K562 (cell line): ENCODE measurements around the gene C17orf78. TPM values are rescaled to one million over a fixed set of nuclear protein-coding genes. Genes with fewer than 3 reads are reported as not detected.

Experiments
- ATF1 ChIP-seq, 2 experiments: fragments of 450-650 bp in 1 of 2; IDR thresholded peaks; 2 replicates each; pipeline ENCODE4 v1.6.1; 2016; ENCODE audit warnings: missing compliant biosample characterization in 1 of 2, missing genetic modification characterization in 1 of 2
- BRF2 ChIP-seq: IDR thresholded peaks from 3 replicates; pipeline ENCODE4 v1.6.1; 2011; ENCODE audit warnings: borderline replicate concordance, mild to moderate bottlenecking; ENCODE audit not compliant: insufficient read length, insufficient read depth
- CBX2 ChIP-seq: fragments of 200-600 bp; sonication (generic); IDR thresholded peaks from one replicate; pipeline ENCODE4 v1.6.1; 2012; ENCODE audit warnings: mild to moderate bottlenecking, low read length, inconsistent platforms; ENCODE audit not compliant: insufficient read depth, poor library complexity, severe bottlenecking
- CREB1 ChIP-seq, 2 experiments: sonication (generic) in 1 of 2; formaldehyde crosslinking in 1 of 2; IDR thresholded peaks; 2 replicates each; pipeline versions ENCODE4 v1.6.1 to v1.8.0; 2012 to 2022; ENCODE audit warnings: inconsistent platforms in 1 of 2, mild to moderate bottlenecking in 1 of 2, missing genetic modification reagents in 1 of 2, moderate library complexity in 1 of 2
- CUX1 ChIP-seq: fragments of 200-800 bp; sonication (Bioruptor generic); IDR thresholded peaks from 2 replicates; pipeline ENCODE4 v1.6.1; 2016; ENCODE audit warnings: missing genetic modification characterization, missing compliant biosample characterization
- ERF ChIP-seq: fragments of 450-650 bp; formaldehyde crosslinking; IDR thresholded peaks from 2 replicates; pipeline ENCODE4 v1.4.0; 2020; ENCODE audit warnings: mild to moderate bottlenecking, mixed read lengths
- LARP7 ChIP-seq: fragments of 450-650 bp; IDR thresholded peaks from 2 replicates; pipeline ENCODE4 v1.6.1; 2016
- MXD1 ChIP-seq: fragments of 250-450 bp; sonication (Bioruptor Pico); IDR thresholded peaks from 2 replicates; pipeline ENCODE4 v1.8.0; 2021; ENCODE audit warnings: borderline replicate concordance, mild to moderate bottlenecking, moderate library complexity; ENCODE audit not compliant: poor library complexity, severe bottlenecking
- SETDB1 ChIP-seq: IDR thresholded peaks from one replicate; pipeline ENCODE4 v1.6.1; 2012; ENCODE audit warnings: low read length, control low read depth, inconsistent platforms
- SLC30A9 ChIP-seq: fragments of 250-450 bp; sonication (Bioruptor Pico); IDR thresholded peaks from 2 replicates; pipeline ENCODE4 v1.8.0; 2022; ENCODE audit warnings: mild to moderate bottlenecking, moderate library complexity
- SMC3 ChIP-seq: conservative IDR thresholded peaks from 2 replicates; pipeline ENCODE4 v1.6.1; 2011; ENCODE audit warnings: low read depth, low read length, improper control_type of control experiment; ENCODE audit not compliant: insufficient read depth
- SRSF7 ChIP-seq: fragments of 200-400 bp; formaldehyde crosslinking; optimal IDR thresholded peaks from 2 replicates; pipeline ENCODE3; 2017; ENCODE audit warnings: mild to moderate bottlenecking, low read depth, low read length
- TBP ChIP-seq: optimal IDR thresholded peaks from 2 replicates; pipeline ENCODE3; 2011; ENCODE audit warnings: low read depth, low read length, improper control_type of control experiment
- TCFL5 ChIP-seq: fragments of 250-450 bp; sonication (Bioruptor Pico); conservative IDR thresholded peaks from 2 replicates; pipeline ENCODE4 v1.6.1; 2021; ENCODE audit warnings: mild to moderate bottlenecking, moderate library complexity, matching md5 sums
- VEZF1 ChIP-seq: fragments of 200-800 bp; sonication (Bioruptor generic); IDR thresholded peaks from 2 replicates; pipeline ENCODE4 v1.6.1; 2017; ENCODE audit warnings: missing genetic modification characterization, missing compliant biosample characterization
- ZNF146 ChIP-seq: IDR thresholded peaks from one replicate; pipeline ENCODE4 v1.6.1; 2018; ENCODE audit warnings: missing compliant biosample characterization; ENCODE audit not compliant: unreplicated experiment
- ZNF253 ChIP-seq: fragments of 250-450 bp; sonication (Bioruptor Pico); conservative IDR thresholded peaks from 2 replicates; pipeline ENCODE4 v1.6.1; 2021; ENCODE audit warnings: mild to moderate bottlenecking
- ZNF778 ChIP-seq: fragments of 450-650 bp; formaldehyde crosslinking; IDR thresholded peaks from 2 replicates; pipeline ENCODE4 v1.4.0; 2020; ENCODE audit warnings: mild to moderate bottlenecking, moderate library complexity
- ZNF79 ChIP-seq: fragments of 250-450 bp; sonication (Bioruptor Pico); IDR thresholded peaks from 2 replicates; pipeline ENCODE4 v1.4.0; 2020; ENCODE audit warnings: low read depth, mild to moderate bottlenecking, moderate library complexity
- polyA plus RNA-seq, 8 experiments: library from polyadenylated mRNA; depleted of rRNA in 4 of 8; stranded (reverse) in 5 of 8; unstranded in 3 of 8; fragments of >200 nt; fragmentation: Nextera tagmentation in 2 of 8; fragmentation: Illumina TruSeq in 1 of 8; extraction: Ambion mirVana in 2 of 8; extraction: Trizol in 1 of 8; gene quantifications; 2 replicates each; pipeline versions ENCODE4 v1.2.1 to v1.2.3, GENCODE V29; 2011 to 2014; ENCODE audit warnings: inconsistent platforms in 1 of 8, missing spikeins in 1 of 8
- total RNA-seq, 7 experiments: library from RNA; depleted of rRNA in 6 of 7; stranded (reverse); fragments of >200 nt in 6 of 7; fragmentation: Illumina TruSeq in 2 of 7; extraction: Trizol in 2 of 7; gene quantifications; 2 replicates each; pipeline versions ENCODE4 v1.2.1 to v1.2.3, GENCODE V29; 2011 to 2021; ENCODE audit warnings: low replicate concordance in 1 of 7

Gene C17orf78
- total and polyA plus RNA-seq, 9 of the 15 experiments (the other 6 are each of a cell fraction or from before 2014, with no cell fraction given) = not detected

GRCh38 chr17:37358830-37359681, 16.7 kb upstream of the C17orf78 start (continued):
- TF ChIP-seq CREB1 (IDR thresholded peaks at IDR 0.05) = 0 out of 2 replicates have a peak, but pooled peaks have one; percentile 7
- peak; percentile 55 for TF ChIP-seq CREB1 (CRISPR knock-in tag; IDR thresholded peaks at IDR 0.05)
- no peak for TF ChIP-seq ZNF79
- peak; percentile 80 for TF ChIP-seq TBP
- TF ChIP-seq BRF2 = no peak
- TF ChIP-seq SMC3 = no peak
- TF ChIP-seq ZNF778 (CRISPR knock-in tag) = no peak
- TF ChIP-seq TCFL5 = no peak
- TF ChIP-seq MXD1 (CRISPR knock-in tag) = no peak
- TF ChIP-seq ZNF253 (CRISPR knock-in tag) = no peak
- TF ChIP-seq SLC30A9 (CRISPR knock-in tag) = no peak
- 0 out of 2 replicates have a peak, but pooled peaks have one; percentile 35 for TF ChIP-seq ERF
- TF ChIP-seq LARP7 = no peak
- TF ChIP-seq ZNF146 (CRISPR knock-in tag) = peak; percentile 17
- peak; percentile 94 for TF ChIP-seq VEZF1 (CRISPR knock-in tag)
- 0 out of 2 replicates have a peak, but pooled peaks have one; percentile 6 for TF ChIP-seq ATF1 (CRISPR knock-in tag; IDR thresholded peaks at IDR 0.05)
- peak; percentile 52 for TF ChIP-seq ATF1 (tag; IDR thresholded peaks at IDR 0.05)
- no peak for TF ChIP-seq SRSF7
- TF ChIP-seq CBX2 = no peak
- no peak for TF ChIP-seq CUX1 (CRISPR knock-in tag)
- TF ChIP-seq SETDB1 = no peak
